Dermis microvascular lymphatic vessel endothelial cell (primary cell): Measurements from ENCODE around the gene PPT1. TPM values are rescaled to one million over a fixed set of nuclear protein-coding genes. Genes with fewer than 3 reads are reported as not detected.

Experiments
- DNase-seq, 2 donors: peaks; one replicate each; pipeline versions ENCODE4 v3.0.0 to v3.0.0-alpha.2; 2010; ENCODE audit warnings: low read depth in 2 of 2
- total RNA-seq: library from RNA; depleted of rRNA; stranded (reverse); fragments of >200 nt; gene quantifications from 2 replicates; pipeline ENCODE4 v1.2.1, GENCODE V29; 2014

The PPT1 gene
- total RNA-seq, 1 donor from 2014 or later: 65.6 TPM

GRCh38 chr1:40030528-40031135 is 66.4 kb downstream of the PPT1 start:
- no peak for DNase-seq

GRCh38 chr1:40029608-40030007 is 67.4 kb downstream of the PPT1 start:
- no peak for DNase-seq

DNA sequence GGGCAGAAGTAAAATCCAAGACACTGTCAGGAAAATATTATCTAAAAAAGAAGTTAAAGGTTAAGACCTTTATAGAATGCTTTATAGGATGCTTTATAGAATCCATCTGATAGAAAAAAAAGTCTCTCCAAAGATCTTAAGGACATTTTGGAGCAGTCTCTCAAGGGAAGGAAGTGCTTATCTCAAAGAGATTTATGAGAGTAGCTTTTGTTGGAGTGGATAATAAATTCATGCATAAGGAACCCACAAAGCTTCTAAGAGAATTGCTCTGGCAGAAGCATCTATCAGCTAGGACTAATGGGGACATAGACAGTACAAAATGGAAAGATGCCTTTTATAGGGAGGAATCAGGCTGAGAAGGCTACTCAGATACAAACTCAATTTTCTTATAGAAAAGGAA is 69.4 kb downstream of the PPT1 start:
- no peak for DNase-seq

DNA sequence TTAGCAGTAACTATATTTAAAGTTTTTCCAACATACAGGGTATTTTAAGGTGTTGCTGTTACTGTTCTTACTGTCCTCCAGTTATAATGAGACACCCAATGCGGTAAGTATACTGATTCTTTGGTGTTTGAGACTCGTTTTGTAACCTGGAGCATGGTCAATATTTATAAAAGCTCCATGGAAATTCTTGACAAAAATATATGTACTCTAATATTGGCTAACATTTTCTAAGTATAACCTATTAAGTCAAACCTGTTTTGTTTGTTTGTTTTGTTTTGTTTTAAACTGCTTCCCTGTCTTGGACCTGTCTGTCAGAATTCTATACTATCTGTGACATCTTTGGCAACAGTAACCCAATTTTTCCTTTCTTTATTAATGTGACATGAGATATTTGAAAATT is 72.4 kb downstream of the PPT1 start:
- DNase-seq: no peak

DNA sequence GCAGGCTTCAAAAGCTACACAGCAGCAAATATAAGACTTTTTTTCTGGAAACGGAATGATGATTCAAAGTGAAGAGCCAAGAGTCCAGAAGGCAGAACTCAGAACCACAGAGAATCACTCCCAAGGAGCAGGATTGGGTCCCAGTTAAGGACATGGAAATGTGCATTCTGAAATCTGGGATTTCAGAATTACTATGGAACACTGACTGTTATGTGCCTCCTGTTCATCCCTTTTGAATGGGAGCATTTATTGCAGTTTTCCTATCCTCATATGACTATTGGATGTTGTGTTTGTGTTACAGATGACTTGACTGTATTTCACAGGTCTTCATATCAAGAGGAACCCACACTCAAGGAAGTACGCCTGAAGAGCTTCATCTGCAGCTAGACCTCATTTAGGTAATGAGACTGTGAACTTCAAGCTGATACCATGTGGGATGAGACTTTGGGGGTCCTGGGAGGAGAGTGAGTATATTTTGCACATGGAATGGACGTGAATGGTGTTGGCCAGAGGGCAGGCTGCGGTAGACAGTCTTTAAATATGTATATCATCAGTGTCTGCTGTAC is 73.6 kb downstream of the PPT1 start:
- DNase-seq: no peak

Other genes with a start within 250 kb of the PPT1 start
- 11.5 and 15.7 TPM in 2 replicates for gene TRIT1, start 213.7 kb downstream of the PPT1 start, total RNA-seq
- 0.38 and 0.39 TPM in 2 replicates for gene MYCL, start 195.3 kb downstream of the PPT1 start, total RNA-seq
- gene MFSD2A, start 142.1 kb downstream of the PPT1 start, total RNA-seq: 0.13 and 0.51 TPM in 2 replicates
- gene CAP1, start 56.5 kb downstream of the PPT1 start, total RNA-seq: 364 and 408 TPM in 2 replicates
- 14.1 and 17.1 TPM in 2 replicates for gene RLF, start 64.1 kb upstream of the PPT1 start, total RNA-seq
- gene TMCO2, start 150.7 kb upstream of the PPT1 start, total RNA-seq: not detected in 2 replicates
- 48.7 and 51.9 TPM in 2 replicates for gene ZMPSTE24, start 161.0 kb upstream of the PPT1 start, total RNA-seq
- 0.39 and 0.51 TPM in 2 replicates for gene COL9A2, start 220.0 kb upstream of the PPT1 start, total RNA-seq